Body of pancreas (tissue), 4 donors: ENCODE results near the gene SMIM41. TPM values are rescaled to one million over a fixed set of nuclear protein-coding genes. Genes with fewer than 3 reads are reported as not detected.

Experiments used
- ATAC-seq: fragments of 150-250 bp; one replicate; pipeline ENCODE4 v1.9.1; 2016
- DNase-seq, 4 donors: peaks; one replicate each; pipeline ENCODE4 v3.0.0-alpha.2; 2019
- H3K27ac ChIP-seq, 4 donors: fragments of 200-600 bp; sonication (generic); 1 replicate in 3 of 4; 2 replicates in 1 of 4; pipeline versions ENCODE4 v1.5.1 to v1.6.1; 2016 to 2019; ENCODE audit warnings: mild to moderate bottlenecking in 1 of 4, mixed read lengths in 1 of 4, moderate library complexity in 1 of 4
- H3K27me3 ChIP-seq, 2 donors: fragments of 200-600 bp; sonication (generic); one replicate each; pipeline ENCODE4 v1.6.0; 2016; ENCODE audit warnings: mild to moderate bottlenecking in 1 of 2
- H3K36me3 ChIP-seq, 2 donors: fragments of 200-600 bp; sonication (generic); replicated peaks in 1 of 2; 2 replicates each; pipeline ENCODE4 v1.5.1; 2016; ENCODE audit warnings: low read depth in 2 of 2; ENCODE audit not compliant: insufficient read depth in 1 of 2
- H3K4me1 ChIP-seq: fragments of 200-600 bp; sonication (generic); one replicate; pipeline ENCODE4 v1.6.0; 2016
- H3K4me3 ChIP-seq, 2 donors: fragments of 200-600 bp; sonication (generic); 1 replicate in 1 of 2; 2 replicates in 1 of 2; pipeline ENCODE4 v1.5.1; 2016 to 2019
- H3K9me3 ChIP-seq, 3 donors: fragments of 200-600 bp; sonication (generic); 1 replicate in 2 of 3; 2 replicates in 1 of 3; pipeline ENCODE4 v1.5.1; 2016
- POLR2A ChIP-seq, 3 donors: fragments of 450-650 bp; IDR thresholded peaks; one replicate each; pipeline ENCODE4 v1.6.1; 2016; ENCODE audit warnings: antibody characterized with exemption in 3 of 3, mild to moderate bottlenecking in 2 of 3
- WGBS, 2 donors: methylation state at CpG; one replicate each; pipeline ENCODE4 v1.1.5; 2017; 5-methylcytosine and 5-hydroxymethylcytosine counted together
- intact Hi-C: fragments of 100-400 bp; cut with DNase I; formaldehyde crosslinking; loops from one replicate; pipeline ENCODE4 v1.15.1; 2023
- total RNA-seq, 2 donors: library from RNA; depleted of rRNA; stranded (reverse); fragments of >200 nt; gene quantifications; one replicate each; pipeline ENCODE4 v1.1.0, GENCODE V29; 2016
- TF ChIP-seq, protein P1 (sequence below), 7 experiments: fragments of 450-650 bp in 4 of 7; fragments of 200-600 bp in 3 of 7; sonication (generic) in 3 of 7; IDR thresholded peaks; one replicate each; pipeline ENCODE4 v1.5.1; 2016 to 2019; ENCODE audit warnings: antibody characterized with exemption in 7 of 7

SMIM41 gene
- total RNA-seq, 2 donors from 2014 or later: 0.26 to 0.66 TPM

DNA sequence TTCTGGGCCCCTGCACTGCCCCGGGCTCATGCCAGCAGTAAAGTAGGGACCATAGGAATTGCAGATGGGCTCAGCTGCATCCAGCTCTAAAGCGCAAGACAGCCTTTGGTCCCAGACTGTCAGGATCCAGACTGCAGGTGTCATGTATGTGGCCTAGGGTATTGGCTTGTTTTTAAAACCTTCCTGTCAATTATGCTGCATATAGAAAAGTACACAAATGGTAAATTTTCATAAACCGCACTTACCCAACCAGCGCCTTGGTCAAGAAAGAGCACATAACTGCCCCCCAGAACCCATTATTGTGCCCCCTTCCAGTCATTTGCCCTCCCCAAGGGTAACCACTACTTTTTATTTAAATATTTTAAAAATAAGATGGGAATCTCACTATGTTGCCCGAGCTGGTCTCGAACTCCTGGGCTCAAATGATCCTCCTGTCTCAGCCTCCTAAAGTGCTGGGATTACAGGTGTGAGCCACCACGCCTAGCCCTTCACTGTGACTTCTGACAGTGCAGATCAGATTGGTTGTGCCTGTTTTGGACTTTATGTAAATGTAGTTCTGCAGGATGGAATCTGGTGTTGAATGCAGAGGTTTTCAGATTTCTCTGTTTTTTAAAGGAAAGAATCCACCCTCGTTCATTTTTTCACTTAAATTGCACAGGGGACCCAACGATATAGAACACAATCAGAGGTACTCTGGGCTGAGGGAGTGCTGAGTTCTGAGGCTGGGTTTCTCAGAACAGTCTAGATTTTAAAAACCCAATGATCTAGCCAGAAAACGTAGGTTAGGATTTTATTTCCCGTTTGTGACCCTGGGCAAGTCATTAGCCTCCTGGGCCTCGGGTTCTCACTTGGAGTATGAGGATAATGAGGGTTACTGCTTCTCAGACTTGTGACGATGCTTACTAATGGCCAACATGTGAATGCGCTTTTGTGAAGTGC, 21.6 kb upstream of the SMIM41 start:
- no peaks in the 10 kb centered on the region for H3K36me3 ChIP-seq
- no peak overlapping the region for H3K4me3 ChIP-seq
- no peak for TF ChIP-seq POLR2A (IDR thresholded peaks at IDR 0.05)
- TF ChIP-seq, protein P1, sequence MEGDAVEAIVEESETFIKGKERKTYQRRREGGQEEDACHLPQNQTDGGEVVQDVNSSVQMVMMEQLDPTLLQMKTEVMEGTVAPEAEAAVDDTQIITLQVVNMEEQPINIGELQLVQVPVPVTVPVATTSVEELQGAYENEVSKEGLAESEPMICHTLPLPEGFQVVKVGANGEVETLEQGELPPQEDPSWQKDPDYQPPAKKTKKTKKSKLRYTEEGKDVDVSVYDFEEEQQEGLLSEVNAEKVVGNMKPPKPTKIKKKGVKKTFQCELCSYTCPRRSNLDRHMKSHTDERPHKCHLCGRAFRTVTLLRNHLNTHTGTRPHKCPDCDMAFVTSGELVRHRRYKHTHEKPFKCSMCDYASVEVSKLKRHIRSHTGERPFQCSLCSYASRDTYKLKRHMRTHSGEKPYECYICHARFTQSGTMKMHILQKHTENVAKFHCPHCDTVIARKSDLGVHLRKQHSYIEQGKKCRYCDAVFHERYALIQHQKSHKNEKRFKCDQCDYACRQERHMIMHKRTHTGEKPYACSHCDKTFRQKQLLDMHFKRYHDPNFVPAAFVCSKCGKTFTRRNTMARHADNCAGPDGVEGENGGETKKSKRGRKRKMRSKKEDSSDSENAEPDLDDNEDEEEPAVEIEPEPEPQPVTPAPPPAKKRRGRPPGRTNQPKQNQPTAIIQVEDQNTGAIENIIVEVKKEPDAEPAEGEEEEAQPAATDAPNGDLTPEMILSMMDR (IDR thresholded peaks at IDR 0.05): no peak
- H3K9me3 ChIP-seq: no peaks in the 10 kb centered on the region
- intact Hi-C loops: no loop called here
- ATAC-seq (no peak), DNase-seq (no peak)
- H3K4me1 ChIP-seq: peaks cover 17% of the 10 kb centered on the region
- WGBS, 2 donors: 86 to 94% methylated on average over 14 of the region's 14 CpGs
- no peaks in the 10 kb centered on the region for H3K27me3 ChIP-seq
- no peak overlapping the region for H3K27ac ChIP-seq

DNA sequence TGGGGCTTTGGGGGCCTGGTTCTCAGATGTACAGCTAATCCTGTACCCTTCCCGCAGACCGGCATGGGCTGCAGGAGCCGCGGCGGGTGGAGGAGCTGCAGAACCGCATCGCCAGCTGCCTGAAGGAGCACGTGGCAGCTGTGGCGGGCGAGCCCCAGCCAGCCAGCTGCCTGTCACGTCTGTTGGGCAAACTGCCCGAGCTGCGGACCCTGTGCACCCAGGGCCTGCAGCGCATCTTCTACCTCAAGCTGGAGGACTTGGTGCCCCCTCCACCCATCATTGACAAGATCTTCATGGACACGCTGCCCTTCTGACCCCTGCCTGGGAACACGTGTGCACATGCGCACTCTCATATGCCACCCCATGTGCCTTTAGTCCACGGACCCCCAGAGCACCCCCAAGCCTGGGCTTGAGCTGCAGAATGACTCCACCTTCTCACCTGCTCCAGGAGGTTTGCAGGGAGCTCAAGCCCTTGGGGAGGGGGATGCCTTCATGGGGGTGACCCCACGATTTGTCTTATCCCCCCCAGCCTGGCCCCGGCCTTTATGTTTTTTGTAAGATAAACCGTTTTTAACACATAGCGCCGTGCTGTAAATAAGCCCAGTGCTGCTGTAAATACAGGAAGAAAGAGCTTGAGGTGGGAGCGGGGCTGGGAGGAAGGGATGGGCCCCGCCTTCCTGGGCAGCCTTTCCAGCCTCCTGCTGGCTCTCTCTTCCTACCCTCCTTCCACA, 20.7 kb upstream of the SMIM41 start:
- Histone ChIP-seq H3K9me3 (no peaks in the 10 kb centered on the region), H3K4me1 (peaks cover 19% of the 10 kb centered on the region), H3K27me3 (no peaks in the 10 kb centered on the region), H3K36me3 (no peaks in the 10 kb centered on the region), H3K4me3 (no peak overlapping the region), H3K27ac (no peak overlapping the region)
- no peak for DNase-seq
- TF ChIP-seq, protein P1 (IDR thresholded peaks at IDR 0.05): no peak
- TF ChIP-seq POLR2A (IDR thresholded peaks at IDR 0.05): no peak
- ATAC-seq: no peak
- intact Hi-C loops: no loop called here
- whole genome bisulfite sequencing, 2 donors: 70 to 76% methylated on average over 15 to 22 of the region's 25 CpGs

DNA sequence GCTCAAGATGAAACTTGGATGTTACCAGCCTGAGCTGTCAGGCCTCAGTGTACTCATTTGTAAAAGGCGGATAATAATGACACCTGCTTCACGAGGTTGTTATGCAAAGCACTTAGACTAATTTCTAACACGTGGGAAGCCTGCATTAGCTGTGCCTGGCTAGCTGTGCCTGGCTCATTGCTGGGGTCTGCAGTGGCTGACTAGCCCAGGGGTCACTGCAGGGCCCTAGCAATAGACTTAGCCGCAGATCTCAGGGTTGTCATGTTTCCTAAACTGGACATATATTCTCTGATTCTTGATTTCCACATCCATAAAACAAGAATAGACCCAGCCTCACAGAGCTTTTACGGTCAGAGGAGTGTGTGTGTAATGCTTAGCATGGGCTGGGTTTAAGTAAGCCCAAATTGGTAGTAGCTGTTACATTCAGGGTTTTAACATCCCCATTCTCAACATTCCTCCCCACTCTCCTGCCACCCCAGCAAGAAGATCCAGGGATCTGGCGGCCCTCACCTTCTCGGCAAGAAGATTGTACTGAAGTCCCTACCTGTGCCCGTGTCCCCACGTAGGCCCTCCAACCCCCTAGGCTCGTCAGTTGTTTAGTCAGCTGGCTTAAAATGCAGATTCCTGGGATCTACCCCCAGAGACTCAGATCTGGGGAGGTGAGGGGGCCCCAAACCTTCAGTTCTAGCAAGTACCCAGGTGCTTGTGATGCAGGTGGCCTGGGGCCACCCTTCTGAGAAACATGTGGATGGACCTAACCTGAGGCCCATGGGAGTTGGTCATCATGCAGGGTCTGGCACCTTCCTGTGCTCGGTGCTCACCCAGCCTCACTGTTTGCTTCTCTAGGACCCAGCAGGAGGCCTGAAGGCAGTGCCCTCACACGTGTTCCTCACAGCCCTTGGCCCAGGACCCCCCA, 19.7 kb upstream of the SMIM41 start:
- WGBS, 2 donors: 76 to 78% methylated on average over 12 of the region's 12 CpGs
- Histone ChIP-seq H3K4me1 (peaks cover 27% of the 10 kb centered on the region), H3K27ac (peak overlapping the region in 1 of 4 donors; percentile 13), H3K9me3 (no peaks in the 10 kb centered on the region), H3K36me3 (no peaks in the 10 kb centered on the region), H3K27me3 (no peaks in the 10 kb centered on the region), H3K4me3 (no peak overlapping the region)
- ATAC-seq: peak; percentile 4
- DNase-seq: no peak
- TF ChIP-seq, protein P1 (IDR thresholded peaks at IDR 0.05): no peak
- TF ChIP-seq POLR2A (IDR thresholded peaks at IDR 0.05): peak in 2 of 3 donors; percentile 17 to 34
- intact Hi-C loops: no loop called here

DNA sequence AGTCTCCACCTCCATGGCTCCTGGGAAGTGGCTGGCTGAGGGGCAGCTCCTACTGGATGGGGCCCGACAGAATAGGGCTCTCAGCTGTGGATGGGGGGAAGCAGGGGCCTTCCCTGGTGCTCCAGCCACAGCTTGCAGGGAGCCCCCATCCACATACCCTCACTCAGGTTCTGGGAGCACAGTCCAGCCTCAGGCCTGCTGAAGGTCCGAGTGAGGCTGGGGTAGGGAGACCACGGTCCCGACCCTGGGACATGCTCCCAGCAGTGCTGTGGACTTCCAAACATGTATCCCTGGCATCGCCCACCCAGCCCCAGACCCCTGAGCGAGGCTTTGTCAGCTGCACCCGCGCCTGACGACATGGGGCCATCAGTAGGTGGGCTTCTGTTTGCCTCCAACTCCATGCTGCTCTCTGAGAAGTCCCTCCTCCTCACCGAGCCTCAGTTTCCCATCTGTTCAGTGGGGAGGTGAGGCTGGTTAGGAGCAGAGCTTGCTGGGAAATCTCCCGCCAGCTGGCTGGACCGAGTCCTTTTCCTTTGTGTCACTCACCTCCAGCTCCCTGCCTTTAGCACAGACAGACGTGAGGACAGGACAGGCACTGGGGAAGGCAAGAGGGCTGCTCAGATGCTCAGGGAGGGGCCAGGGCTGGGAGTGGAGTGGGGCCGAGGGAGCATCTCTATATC, 18.9 kb upstream of the SMIM41 start:
- Histone ChIP-seq H3K27me3 (no peaks in the 10 kb centered on the region), H3K36me3 (no peaks in the 10 kb centered on the region), H3K4me1 (peaks cover 27% of the 10 kb centered on the region), H3K9me3 (no peaks in the 10 kb centered on the region), H3K4me3 (no peak overlapping the region), H3K27ac (peak overlapping the region in 1 of 4 donors; percentile 13)
- peak; percentile 1 for ATAC-seq
- no peak for TF ChIP-seq POLR2A (IDR thresholded peaks at IDR 0.05)
- TF ChIP-seq, protein P1 (IDR thresholded peaks at IDR 0.05): no peak
- peak in 1 of 4 donors; percentile 13 for DNase-seq
- WGBS, 2 donors: 74 to 83% methylated on average over 7 to 14 of the region's 14 CpGs
- intact Hi-C loops: no loop called here
